Left ventricle myocardium inferior (tissue), 1 donor: ENCODE data around the gene FAM184B. TPM values are rescaled to one million over a fixed set of nuclear protein-coding genes. Genes with fewer than 3 reads are reported as not detected.

ENCODE experiments used
- DNase-seq: peaks from one replicate; pipeline ENCODE4 v3.0.0-alpha.2; 2020
- H3K27ac ChIP-seq: fragments of 200-600 bp; replicated peaks from 2 replicates; pipeline ENCODE4 v1.8.0; 2021
- H3K27me3 ChIP-seq: fragments of 200-600 bp; 2 replicates; pipeline ENCODE4 v1.8.0; 2021; ENCODE audit warnings: low read depth
- H3K36me3 ChIP-seq: fragments of 200-600 bp; 2 replicates; pipeline ENCODE4 v1.8.0; 2021
- H3K4me1 ChIP-seq: fragments of 200-600 bp; 2 replicates; pipeline ENCODE4 v1.8.0; 2021
- H3K4me3 ChIP-seq: fragments of 200-600 bp; 2 replicates; pipeline ENCODE4 v1.8.0; 2021; ENCODE audit warnings: mild to moderate bottlenecking, moderate library complexity
- H3K9me3 ChIP-seq: fragments of 200-600 bp; replicated peaks from 2 replicates; pipeline ENCODE4 v1.8.0; 2021
- intact Hi-C: fragments of 100-400 bp; cut with micrococcal nuclease; formaldehyde crosslinking; loops from one replicate; pipeline ENCODE4 v1.11.0; 2022
- total RNA-seq: library from RNA; stranded (reverse); fragmentation: NEBNext Ultra II Directional; extraction: Animal tissue kit (Norgen Biotek cat#: 25700); gene quantifications from one replicate; pipeline ENCODE4 v1.2.1, GENCODE V29; 2021
- TF ChIP-seq, protein P1 (sequence below): fragments of 200-600 bp; IDR thresholded peaks from 2 replicates; pipeline ENCODE4 v1.8.0; 2021; ENCODE audit warnings: antibody characterized with exemption, mild to moderate bottlenecking, borderline replicate concordance
- donor health status: DM: no; HTN: yes; CAD: no; lungs with severe emphysema.

Gene FAM184B
- total RNA-seq, 1 donor from 2014 or later: not detected

DNA sequence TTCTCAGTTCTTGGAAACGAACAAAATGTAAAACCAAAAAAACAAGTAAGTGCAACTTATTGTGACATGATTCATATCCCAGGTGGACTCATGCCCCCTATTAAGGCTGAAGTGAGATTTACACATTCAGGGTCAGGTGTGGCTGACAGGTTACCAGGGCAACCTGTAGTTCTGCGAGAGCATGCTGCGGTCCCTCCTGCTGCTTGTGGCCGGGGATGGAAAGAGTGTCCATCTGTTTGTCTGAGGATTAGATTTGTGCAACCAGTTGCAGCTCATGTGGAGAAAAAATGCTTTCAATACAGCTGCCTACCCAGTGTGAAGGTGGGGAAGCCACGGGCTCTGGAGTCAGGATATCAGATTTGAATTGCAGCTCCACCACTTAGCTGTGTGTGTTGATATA lies 78.8 kb downstream of the FAM184B start:
- TF ChIP-seq, protein P1, sequence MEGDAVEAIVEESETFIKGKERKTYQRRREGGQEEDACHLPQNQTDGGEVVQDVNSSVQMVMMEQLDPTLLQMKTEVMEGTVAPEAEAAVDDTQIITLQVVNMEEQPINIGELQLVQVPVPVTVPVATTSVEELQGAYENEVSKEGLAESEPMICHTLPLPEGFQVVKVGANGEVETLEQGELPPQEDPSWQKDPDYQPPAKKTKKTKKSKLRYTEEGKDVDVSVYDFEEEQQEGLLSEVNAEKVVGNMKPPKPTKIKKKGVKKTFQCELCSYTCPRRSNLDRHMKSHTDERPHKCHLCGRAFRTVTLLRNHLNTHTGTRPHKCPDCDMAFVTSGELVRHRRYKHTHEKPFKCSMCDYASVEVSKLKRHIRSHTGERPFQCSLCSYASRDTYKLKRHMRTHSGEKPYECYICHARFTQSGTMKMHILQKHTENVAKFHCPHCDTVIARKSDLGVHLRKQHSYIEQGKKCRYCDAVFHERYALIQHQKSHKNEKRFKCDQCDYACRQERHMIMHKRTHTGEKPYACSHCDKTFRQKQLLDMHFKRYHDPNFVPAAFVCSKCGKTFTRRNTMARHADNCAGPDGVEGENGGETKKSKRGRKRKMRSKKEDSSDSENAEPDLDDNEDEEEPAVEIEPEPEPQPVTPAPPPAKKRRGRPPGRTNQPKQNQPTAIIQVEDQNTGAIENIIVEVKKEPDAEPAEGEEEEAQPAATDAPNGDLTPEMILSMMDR: no peak
- Histone ChIP-seq H3K4me1 (no peaks in the 10 kb centered on the region), H3K9me3 (peaks cover 23% of the 10 kb centered on the region), H3K27ac (no peak overlapping the region), H3K27me3 (no peaks in the 10 kb centered on the region), H3K4me3 (no peak overlapping the region), H3K36me3 (no peaks in the 10 kb centered on the region)
- DNase-seq: no peak
- intact Hi-C loops: no loop called here

DNA sequence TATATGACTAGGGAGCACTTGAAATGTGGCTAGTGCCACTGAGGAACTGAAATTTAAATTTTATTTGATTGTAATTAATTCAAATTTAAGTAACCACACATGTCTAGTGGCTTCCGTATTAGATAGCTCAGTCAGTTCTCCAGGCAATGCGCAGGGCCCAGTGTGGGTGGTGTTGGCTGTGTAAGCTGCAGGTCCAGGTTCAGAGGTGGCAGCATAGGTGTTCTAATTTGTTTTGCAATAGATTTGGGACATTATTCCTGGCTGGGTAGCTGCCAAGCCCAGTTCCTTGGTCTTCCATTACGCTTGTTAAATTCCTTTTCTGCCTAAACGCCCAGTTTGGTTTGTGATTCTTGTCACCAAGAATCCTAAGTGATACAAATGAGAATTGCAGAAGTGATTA lies 79.5 kb downstream of the FAM184B start:
- TF ChIP-seq, protein P1: no peak
- Histone ChIP-seq H3K4me1 (no peaks in the 10 kb centered on the region), H3K27me3 (no peaks in the 10 kb centered on the region), H3K4me3 (no peak overlapping the region), H3K27ac (no peak overlapping the region), H3K9me3 (peaks cover 23% of the 10 kb centered on the region), H3K36me3 (no peaks in the 10 kb centered on the region)
- DNase-seq: no peak
- intact Hi-C loops: no loop called here

- no peak overlapping the region for H3K27ac ChIP-seq
- no peak overlapping the region for H3K4me3 ChIP-seq
- DNase-seq: no peak
- H3K9me3 ChIP-seq: peaks cover 23% of the 10 kb centered on the region
- no peaks in the 10 kb centered on the region for H3K36me3 ChIP-seq
- H3K4me1 ChIP-seq: no peaks in the 10 kb centered on the region
- intact Hi-C loops: no loop called here
- TF ChIP-seq, protein P1: no peak
- H3K27me3 ChIP-seq: no peaks in the 10 kb centered on the region
Measured at GRCh38 chr4:17701138-17701839, 80.1 kb downstream of the FAM184B start.

DNA sequence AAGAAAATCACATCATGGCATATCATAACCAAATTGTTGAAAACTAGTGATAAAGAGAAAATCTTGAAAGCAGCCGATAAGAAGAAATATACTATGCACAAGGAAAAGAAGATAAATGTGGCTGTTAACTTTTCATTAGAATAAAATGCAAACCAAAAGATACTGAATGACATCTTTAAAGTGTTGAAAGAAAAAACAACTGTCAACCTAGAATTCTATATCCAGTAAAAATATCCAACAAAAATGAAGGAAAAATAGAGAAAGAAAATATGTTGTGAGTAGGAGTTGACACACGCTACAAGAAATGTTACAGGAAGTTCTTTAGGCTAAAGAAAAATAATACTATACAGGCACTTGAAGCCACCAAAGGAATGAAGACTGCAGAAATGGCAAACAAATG lies 82.0 kb downstream of the FAM184B start:
- intact Hi-C loops: no loop called here
- Histone ChIP-seq H3K4me3 (no peak overlapping the region), H3K4me1 (no peaks in the 10 kb centered on the region), H3K36me3 (no peaks in the 10 kb centered on the region), H3K27ac (no peak overlapping the region), H3K9me3 (peaks cover 23% of the 10 kb centered on the region), H3K27me3 (no peaks in the 10 kb centered on the region)
- no peak for DNase-seq
- TF ChIP-seq, protein P1: no peak

- TF ChIP-seq, protein P1: no peak
- peaks cover 23% of the 10 kb centered on the region for H3K9me3 ChIP-seq
- no peaks in the 10 kb centered on the region for H3K27me3 ChIP-seq
- H3K4me1 ChIP-seq: no peaks in the 10 kb centered on the region
- H3K27ac ChIP-seq: no peak overlapping the region
- no peak for DNase-seq
- intact Hi-C loops: no loop called here
- no peaks in the 10 kb centered on the region for H3K36me3 ChIP-seq
- no peak overlapping the region for H3K4me3 ChIP-seq
Measured at GRCh38 chr4:17698116-17698515, 83.3 kb downstream of the FAM184B start.
